Measurements from ENCODE around the gene E2F6.
A peak's percentile ranks its signal among the peaks of the same experiment; 100 is the strongest.

E2F6 gene, protein sequence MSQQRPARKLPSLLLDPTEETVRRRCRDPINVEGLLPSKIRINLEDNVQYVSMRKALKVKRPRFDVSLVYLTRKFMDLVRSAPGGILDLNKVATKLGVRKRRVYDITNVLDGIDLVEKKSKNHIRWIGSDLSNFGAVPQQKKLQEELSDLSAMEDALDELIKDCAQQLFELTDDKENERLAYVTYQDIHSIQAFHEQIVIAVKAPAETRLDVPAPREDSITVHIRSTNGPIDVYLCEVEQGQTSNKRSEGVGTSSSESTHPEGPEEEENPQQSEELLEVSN

DNA sequence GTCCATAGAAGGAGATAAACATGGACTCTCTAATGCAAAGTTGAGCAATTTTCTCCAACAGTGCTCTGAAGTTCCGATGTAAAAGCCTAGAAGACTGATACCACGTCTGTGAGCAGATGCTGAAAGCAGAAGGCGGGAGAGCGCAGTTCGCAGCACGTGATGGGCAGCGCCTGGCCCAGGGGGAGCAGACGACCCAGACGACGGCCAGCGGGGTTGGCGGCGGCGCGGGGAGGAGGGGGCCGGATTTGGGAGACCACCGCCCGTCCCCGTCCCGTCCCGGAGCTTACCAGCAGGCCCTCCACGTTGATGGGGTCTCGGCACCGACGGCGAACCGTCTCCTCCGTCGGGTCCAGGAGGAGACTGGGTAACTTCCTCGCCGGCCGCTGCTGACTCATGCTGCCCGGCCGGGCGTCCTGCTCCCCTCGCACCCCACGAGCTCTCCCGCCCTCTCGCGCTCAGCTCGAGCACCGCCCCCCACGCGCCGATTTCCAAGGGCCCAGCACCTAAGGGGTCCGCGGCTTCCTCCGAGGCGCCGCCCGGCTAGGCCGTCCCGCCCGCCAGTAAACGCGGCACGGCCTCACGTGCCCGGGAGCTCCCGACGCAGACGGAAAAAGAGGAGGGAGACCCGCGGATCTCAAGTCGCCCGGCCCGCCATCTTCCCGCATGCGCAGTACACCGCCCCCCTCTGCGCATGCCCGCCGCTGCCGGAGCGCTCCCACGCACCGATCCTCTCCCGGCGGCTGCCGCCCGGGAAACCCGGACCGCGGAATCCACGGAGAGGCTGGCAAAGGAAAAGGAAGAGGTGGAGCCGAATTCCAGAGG, at the start of gene E2F6:
TSS of gene E2F6 (minus strand) at position 677 of the 822 bp plus-strand sequence. CDS start at position 395, 282 bp downstream.
- peak; percentile 90 for DNase-seq

DNA sequence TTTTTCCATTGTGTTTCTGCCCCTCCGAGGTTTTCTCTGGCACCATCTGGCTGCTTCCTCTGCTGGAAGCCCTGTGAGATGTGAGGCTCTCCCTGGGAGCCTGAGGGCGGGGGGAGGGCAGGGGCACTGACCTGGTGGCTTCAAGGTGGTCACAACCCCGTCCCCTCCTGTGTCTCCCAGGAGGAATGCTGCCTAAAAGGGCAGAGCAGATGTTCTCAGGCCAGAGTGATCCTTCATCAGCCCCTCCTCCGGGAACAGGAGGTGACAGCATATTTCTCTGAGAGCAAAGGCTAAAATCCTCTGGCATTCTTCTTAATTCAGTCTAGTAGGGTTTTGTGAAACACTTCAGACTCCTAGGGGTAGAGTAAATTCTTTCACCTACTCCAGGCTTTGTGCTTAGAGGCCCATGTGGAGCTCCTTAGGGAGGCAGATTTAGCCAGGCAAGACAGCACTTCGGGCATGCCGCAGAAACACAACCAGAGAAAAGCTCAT, 49.6 kb upstream of the E2F6 start:
- no peak for DNase-seq

DNA sequence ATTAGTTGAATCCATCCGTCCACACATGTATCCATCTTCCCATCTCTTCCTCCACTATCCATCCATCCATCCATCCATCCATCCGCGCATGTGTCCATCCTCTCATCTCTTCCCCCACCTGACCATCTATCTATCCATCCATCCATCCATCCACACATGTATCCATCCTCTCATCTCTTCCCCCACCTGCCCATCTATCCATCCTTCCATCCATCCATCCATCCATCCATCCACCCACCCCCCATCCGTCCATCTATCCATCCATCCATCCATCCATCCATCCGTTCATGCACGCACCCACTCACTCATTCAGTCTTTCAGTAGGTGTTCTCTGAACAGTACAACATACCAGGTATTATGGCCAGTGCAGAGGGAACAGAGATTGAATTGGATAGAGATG, 48.9 kb upstream of the E2F6 start:
- DNase-seq = no peak

DNA sequence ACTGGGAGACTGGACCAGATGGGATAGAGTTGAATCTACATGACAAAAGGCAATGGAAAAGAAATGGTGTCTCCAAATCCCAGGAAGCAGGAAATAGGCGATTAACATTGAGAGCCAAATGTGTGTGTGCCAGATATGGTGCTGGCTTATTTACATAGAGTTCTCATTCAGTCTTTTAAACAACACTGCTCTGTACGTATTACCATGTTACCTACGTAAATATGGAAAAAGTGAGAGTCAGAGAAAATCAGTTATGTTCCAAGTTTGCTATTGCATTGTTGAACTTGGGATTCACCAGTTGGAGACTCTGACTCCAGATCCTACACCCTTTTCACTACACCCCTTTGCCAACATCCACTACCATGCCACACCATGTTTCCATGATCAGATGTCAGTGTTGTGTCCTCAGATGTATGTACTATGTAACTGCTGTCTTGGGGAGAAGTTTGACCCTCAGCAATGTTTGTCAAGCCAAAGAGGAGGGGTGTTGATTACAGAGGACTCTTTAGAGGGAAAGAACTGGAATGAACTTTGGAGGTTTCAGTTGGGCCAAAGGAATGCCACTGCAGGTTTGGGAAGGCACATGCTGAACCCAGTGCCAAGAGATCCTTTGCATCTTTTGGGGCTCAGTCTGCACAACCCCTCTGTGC, 48.2 kb upstream of the E2F6 start:
- DNase-seq = peak; percentile 46

DNA sequence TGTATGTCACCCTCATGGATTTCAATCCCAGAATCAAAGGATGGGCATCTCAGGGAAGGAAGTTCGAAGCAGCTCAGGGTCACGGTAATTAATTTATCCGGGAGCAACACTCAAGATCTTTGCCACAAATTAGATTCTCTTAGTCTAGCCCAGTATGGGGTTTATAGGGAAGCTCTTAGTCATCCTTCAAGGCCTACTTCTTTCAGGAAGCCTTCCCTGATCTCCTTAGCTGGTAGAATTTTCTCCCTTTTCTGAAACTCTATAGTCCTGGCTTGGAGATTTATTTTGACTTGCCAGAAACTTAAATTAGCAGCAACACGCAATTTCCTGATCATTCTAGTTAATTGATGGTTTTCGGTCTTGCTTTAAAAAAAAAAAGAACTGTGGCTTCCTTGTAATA, 47.4 kb upstream of the E2F6 start:
- DNase-seq = no peak

DNA sequence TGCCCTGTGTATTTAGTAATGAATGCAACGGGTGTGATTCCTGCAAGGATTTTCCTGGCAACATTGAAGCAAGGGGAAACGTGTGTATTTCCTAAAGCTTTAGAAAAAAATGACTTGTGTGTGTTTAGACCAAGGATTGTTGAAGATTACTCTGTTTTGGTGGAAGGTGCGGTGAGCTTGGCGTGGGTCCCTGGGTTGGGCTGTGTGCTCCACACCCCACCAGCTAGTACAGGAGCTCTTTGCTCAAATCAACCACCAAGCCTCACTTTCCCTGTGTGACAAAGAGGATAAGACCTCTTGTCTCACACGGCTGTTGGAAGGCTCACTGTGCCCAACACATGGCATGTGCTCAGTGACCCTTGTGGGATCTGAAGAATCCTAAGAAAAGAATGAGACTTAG, 46.5 kb upstream of the E2F6 start:
- DNase-seq = no peak

DNA sequence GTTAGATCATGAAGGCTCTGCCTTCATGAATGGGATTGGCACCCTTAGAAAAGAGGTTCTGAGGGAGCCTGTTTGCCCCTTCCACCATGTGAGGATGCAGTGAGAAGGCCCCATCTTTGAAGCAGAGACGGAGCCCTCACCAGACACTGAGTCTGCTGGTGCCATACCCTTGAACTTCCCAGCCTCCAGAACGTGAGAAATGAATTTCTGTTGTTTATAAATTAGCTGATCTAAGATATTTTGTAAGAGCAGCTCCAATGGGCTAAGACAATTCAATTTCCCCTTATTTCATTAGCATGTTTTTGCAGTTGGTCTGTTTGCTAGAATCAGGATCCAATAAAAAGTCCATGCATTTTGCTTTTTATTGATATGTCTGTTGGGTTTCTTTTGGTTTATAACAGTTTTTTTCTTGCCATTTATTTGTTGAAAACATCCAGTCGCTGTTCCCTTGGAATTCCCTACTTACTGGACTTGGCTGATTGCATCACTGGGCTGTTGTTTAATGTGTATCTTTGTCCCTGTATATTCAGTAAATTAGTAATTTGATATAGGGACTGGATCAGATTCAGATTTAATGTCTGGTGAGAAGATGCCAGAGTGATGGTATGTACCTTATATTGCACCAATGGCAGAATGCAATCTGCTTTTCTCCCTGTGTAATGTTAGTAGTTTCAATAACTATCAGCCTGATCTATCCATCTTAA, 43.8 kb upstream of the E2F6 start:
- DNase-seq = no peak

DNA sequence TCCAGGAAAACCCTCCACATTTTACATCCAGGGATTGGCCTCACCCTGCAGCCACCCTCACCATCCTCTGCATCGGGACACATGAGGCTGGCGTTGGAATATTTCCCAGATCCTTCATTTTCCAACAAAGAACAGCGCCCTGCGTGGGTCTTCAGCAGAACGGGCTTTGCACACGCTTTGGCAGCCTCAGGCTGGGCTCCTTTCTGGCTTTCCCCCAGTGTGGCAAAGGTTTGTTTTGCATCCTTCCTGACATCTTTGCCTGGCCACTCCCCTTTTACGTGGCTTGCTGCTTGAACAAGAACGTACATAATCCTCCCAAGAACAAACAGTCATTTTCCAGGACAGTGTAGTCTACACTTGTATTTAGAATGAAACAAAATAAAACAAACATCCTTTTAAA, 42.3 kb upstream of the E2F6 start:
- peak; percentile 6 for DNase-seq

DNA sequence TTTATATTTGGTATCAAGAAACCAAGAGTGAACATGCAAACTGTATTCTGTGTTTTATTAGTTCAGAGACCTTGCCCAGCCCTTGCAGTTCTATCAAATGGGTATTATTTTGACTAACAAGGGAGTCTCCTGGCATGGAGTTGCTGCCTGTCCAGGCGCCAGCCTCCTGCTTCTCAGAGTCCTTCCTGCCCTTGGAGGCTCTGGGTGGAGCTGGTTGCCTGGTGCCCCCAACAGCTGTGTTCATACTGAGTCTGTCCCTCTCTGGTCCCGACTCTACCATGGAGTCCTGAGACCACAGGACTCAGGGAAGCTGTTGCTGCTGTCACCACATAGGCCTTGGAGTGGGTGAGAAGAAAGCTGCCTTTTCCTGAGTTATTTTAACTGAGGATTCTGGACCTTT, 41.6 kb upstream of the E2F6 start:
- DNase-seq = no peak

DNA sequence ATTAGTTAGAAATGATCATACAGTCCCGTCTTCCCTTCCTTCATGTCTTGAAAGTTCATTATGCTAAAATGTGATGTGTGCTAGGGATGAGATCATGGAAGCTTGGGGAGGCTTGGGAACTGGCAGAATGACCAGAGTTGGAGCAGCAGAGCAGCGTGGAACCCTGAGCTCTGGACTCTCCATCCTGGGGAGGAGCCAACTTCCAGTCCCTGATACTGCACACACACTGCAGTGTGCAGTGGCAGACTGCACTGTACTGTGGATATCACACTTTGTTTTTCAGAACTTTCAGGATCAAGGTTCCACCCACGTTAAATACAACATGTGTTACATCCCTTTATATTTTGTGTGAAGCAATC, 40.6 kb upstream of the E2F6 start:
- no peak for DNase-seq

DNA sequence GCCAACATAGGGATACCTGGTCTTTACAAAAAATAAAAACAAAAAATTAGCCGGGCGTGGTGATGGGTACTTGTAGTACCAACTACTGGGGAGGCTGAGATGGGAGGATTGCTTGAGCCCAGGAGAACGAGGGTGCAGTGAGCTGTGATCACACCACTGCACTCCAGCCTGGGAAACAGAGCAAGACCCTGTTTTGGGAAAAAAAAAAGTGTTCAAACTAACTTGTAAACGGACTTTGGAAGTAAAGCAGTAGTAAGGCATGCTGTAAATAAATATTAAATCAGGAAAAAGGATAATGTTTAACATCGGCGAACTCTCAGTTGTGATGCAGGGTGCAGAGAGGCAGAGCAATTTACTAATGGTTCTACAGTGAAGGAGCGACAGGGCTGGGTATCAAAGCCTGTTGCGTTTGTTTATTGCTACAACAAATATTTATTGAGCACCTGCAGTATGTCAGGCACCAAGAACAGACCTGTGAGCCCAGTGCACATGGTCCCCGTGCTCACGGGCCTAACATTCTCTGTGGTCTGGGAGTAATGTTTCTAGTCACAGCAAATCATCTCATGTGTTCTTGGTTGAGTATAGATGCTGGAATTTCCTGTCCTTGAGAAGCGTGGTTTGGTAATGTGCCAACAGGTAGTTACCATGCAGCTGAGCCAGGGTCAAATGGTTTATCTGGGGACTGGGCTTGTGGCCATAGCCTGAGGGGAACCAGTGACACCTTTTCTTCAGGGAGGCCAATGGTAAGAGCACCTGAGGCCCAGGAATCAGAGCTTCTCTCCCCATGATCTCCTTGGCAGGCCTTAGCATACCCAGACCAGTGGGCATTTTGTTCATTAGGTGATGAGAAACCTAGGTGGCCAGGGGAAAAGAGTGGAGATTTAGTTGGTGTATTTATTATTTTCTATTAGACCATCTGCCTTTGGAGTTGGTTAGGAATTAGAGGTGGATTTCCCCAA, 40.0 kb upstream of the E2F6 start:
- peak; percentile 47 for DNase-seq

DNA sequence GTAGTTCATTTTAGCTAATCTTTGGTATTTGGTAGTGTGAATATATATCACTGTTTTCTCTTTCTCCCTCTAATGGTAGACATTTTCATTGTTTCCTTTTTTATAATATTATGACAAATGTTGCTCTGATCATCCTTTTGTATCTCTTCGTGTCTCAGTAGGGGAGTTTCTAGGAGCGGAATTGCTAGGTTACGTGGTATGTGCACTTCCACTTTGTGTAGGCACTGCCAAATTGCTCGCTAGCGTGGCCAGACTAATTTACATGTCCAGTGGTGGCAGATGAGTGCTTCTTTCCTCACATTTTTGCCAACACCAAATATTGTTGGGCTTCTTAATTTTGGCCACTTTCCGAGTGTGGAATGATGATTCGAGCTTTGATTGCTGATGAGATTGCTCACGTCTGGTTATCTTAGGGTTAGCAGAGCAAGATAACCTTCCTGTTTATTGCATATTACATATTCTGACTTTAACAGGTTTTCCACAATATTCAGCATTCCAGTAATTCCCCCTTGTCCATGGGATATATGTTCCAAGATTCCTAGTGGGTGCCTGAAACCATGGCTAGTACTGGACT, 37.5 kb upstream of the E2F6 start:
- no peak for DNase-seq

DNA sequence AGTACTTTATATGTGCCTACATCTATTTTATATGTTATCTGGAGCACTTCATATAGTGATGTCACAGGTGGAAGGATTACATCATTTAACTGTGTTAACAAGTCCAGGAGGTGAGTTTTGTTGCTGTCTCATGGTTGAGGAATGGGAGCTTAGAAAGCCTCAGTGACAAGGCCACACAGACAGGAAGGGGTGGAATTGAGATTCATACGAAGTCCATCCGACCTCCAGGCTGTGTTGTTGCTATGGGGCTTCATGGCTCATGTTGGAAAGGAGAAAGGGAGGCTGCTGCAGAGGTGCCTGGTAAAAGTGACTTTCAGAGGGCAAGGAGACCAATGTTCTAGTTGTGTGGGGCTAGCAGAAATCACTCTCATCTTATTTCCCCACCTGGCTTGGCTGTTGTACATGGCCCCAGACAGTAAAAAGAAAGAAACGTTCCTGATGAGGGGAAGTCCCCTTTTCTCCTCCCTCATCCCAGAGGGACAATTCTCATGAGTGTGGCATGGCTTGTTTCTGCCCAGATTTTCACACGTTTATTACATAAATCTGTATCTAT, 36.9 kb upstream of the E2F6 start:
- no peak for DNase-seq

DNA sequence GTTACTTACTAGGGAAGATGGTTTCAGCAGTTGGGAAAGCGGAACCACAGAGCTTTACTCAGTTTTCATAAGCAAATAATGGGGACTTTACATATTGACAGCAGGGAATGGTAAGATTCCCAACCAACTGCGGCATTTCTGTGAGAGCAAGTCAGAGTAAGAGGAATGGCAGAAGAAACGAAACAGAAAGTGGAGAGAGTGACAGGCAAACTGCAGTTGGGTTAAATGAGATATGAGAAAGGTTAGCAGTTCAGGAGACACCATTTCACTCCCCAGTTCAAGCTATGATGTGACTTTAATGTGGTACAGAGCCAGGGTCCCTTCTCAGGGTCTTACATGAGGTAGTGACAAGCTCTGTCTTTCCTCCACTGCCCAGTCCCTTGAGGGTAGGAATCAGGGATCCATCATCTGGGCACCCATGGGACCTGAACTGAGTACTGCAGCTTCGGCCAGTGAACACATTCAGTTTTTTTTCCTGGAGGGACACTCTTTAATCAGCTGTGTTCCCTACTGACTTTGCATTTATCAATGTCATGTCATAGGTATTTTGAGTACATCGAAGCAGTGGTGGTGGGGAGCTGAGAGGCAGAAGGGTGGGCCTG, 34.8 kb upstream of the E2F6 start:
- no peak for DNase-seq

DNA sequence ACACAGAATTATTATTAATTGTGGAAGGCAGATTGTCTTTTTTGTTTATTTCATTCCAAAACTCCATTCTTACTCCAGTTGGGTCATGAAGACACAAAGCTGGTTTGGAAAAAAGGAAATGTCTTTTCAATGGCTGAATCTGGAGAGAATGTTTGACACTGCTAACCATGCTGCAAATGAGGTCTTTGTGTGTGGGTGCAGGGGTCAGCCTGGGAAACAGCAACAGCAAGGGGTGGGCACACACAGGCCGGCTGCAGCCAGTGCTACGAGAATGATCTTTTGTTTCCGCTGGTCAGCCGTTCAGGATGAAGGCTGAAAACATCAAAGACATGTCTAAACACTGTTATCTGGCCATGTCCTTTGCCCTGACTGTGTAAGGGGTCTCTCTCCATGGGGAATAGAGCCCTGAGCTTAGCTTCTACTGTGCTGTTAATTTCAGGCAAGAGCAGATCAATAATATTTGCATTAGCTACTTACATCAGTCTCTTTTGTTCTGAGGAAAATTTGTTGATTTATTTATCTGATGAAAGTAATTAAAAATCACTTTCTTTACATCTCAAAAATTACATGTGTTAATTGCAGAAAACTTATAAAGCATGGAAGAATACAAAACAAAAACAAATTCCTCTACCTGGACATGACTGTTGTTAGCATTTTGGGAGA, 33.3 kb upstream of the E2F6 start:
- DNase-seq = no peak

DNA sequence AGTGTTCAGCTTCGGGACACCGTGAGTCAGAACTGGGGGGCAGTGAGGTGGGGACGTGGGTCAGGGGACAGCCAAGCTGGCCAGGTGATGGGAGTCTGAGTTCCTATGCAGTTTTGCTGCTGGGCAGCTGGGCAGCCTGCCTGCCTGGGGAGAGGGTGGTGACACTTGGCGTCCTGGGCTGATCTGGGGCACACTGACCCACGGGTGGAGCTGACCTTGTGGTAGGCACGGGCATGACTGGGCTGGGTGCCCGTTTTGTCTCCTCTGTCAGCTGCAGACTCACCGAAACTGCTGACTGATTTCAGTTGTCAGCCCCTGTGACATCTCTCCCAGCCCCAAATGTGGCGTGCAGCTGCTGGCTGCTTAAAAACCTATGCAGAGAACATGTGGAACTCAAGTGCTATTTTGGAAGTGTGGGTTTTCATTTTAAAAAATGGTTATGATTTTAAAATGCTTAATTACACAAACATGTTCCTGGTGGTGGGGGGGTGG, 32.6 kb upstream of the E2F6 start:
- no peak for DNase-seq

DNA sequence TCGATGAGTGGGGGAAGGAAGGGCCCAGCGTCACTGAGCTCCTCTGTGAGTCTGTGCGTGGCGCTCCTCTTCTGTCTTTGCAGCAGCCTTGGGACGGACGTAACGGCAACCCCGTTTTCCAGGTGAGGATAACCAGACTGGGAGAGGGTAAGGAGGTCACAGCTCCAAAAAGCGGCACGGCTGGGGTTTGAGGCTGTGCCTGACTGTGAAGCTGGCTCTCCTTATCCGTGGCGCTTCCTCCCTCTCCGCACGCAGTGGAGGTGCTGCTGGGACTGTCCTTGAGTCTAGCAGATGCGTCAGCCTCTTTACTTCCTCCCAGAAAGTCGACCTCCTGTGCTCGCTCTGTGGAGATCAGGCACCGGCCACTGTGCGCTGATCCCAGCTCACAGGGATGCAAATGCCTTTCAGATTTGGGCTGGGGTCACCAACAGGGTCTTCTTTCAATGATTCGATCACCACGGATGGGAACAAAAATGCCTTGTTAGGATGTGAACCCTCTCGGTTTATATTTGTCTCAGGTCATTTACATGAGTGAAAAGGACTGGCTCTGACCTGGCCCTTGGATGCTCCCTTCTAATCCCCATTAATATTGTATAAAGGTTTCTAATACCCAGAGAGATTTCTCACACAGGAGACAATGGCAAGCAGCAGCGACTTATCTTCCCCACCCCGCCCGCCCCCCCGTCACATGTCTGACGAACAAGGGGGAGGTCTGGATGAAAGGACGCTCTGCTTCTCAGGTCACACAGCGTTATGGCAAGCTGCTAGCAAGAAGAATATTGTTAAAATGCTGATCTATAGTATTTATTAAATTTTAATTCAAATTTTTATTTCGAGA, 30.1 kb upstream of the E2F6 start:
- no peak for DNase-seq

DNA sequence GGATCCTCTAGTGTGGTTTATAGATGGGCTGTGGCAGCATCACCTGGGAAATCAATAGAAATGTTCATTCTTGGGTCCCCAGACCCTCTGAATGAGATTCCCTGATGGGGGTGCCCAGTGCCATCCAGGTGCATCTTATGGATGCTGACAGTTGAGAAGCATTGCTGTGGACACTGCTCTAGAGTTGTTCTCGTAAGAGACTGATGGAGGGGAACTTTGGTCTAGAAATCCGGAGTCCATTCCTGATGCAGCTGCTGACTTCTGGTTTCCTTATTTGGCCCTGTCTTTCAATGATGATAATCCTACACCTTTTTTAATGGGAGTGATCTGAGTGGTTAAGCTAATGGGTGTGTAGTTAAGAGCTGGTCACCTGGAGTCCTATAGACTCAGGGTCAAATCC, 28.3 kb upstream of the E2F6 start:
- no peak for DNase-seq

DNA sequence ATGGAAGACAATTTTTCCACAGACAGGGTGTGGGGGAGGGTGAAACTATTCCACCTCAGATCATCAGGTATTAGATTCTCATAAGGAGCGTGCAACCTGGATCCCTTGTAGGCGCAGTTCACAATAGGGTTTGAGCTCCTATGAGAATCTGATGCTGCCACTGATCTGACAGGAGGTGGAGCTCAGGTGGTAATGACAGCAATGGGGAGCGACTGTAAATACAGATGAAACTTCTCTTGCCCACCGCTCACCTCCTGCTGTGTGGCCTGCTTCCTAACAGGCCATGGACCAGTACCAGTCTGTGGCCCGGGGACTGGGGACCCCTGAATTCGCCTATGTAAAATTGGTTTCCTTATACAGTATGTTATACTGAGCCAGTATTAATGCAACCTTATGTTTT, 27.3 kb upstream of the E2F6 start:
- no peak for DNase-seq

All from DMS153 (cell line).